Mesendoderm (in vitro differentiated cells): ENCODE data around the gene PYDC1.

ENCODE experiments used
- DNase-seq: peaks from one replicate; pipeline ENCODE4 v3.0.0; 2013
- H2AK5ac ChIP-seq: 2 replicates; pipeline ENCODE4 v1.6.1; 2013; ENCODE audit warnings: low read length, inconsistent platforms
- H2BK120ac ChIP-seq: 2 replicates; pipeline ENCODE4 v1.6.1; 2013; ENCODE audit warnings: low read depth, mild to moderate bottlenecking, low read length, moderate library complexity, mixed read lengths
- H2BK15ac ChIP-seq: replicated peaks from 2 replicates; pipeline ENCODE4 v1.6.1; 2013; ENCODE audit warnings: low read depth, mild to moderate bottlenecking, moderate library complexity
- H2BK5ac ChIP-seq: 2 replicates; pipeline ENCODE4 v1.6.1; 2013; ENCODE audit warnings: low read length, inconsistent platforms
- H3K18ac ChIP-seq: 2 replicates; pipeline ENCODE4 v1.6.1; 2013; ENCODE audit warnings: mild to moderate bottlenecking, low read length, mixed read lengths
- H3K23ac ChIP-seq: one replicate; pipeline ENCODE4 v1.6.1; 2013; ENCODE audit warnings: low read length
- H3K27ac ChIP-seq: 2 replicates; pipeline ENCODE4 v1.5.1; 2013; ENCODE audit warnings: low read depth, mild to moderate bottlenecking, inconsistent platforms, low read length, moderate library complexity
- H3K27me3 ChIP-seq: 2 replicates; pipeline ENCODE4 v1.6.1; 2013; ENCODE audit warnings: low read length, control low read depth, mild to moderate bottlenecking, inconsistent platforms; ENCODE audit not compliant: insufficient read depth, poor library complexity
- H3K36me3 ChIP-seq: 2 replicates; pipeline ENCODE4 v1.6.1; 2013; ENCODE audit warnings: low read length, inconsistent platforms; ENCODE audit not compliant: control insufficient read depth, insufficient read depth
- H3K4ac ChIP-seq: one replicate; pipeline ENCODE4 v1.6.1; 2013; ENCODE audit warnings: low read depth, mild to moderate bottlenecking, low read length, moderate library complexity
- H3K4me1 ChIP-seq: 2 replicates; pipeline ENCODE4 v1.6.1; 2013; ENCODE audit warnings: low read depth, low read length, inconsistent platforms; ENCODE audit not compliant: control insufficient read depth
- H3K4me2 ChIP-seq: 2 replicates; pipeline ENCODE4 v1.6.1; 2013; ENCODE audit warnings: low read length
- H3K4me3 ChIP-seq: 2 replicates; pipeline ENCODE4 v1.5.1; 2013; ENCODE audit warnings: mild to moderate bottlenecking, low read length
- H3K56ac ChIP-seq: one replicate; pipeline ENCODE4 v1.6.1; 2013; ENCODE audit warnings: low read length
- H3K79me1 ChIP-seq: 2 replicates; pipeline ENCODE4 v1.6.1; 2013; ENCODE audit warnings: low read length, inconsistent platforms
- H3K79me2 ChIP-seq: 2 replicates; pipeline ENCODE4 v1.6.1; 2013; ENCODE audit warnings: mild to moderate bottlenecking, low read length; ENCODE audit not compliant: control insufficient read depth, insufficient read depth
- H3K9ac ChIP-seq: 2 replicates; pipeline ENCODE4 v1.6.1; 2013; ENCODE audit warnings: low read length, inconsistent platforms
- H4K5ac ChIP-seq: one replicate; pipeline ENCODE4 v1.6.1; 2013; ENCODE audit warnings: low read length
- H4K8ac ChIP-seq: one replicate; pipeline ENCODE4 v1.6.1; 2013; ENCODE audit warnings: low read depth, mild to moderate bottlenecking, control low read depth, low read length, moderate library complexity
- WGBS: extraction: QIAGEN DNeasy Blood & Tissue Kit; methylation state at CpG from one replicate; pipeline ENCODE4 v1.1.7; 2013; ENCODE audit warnings: low lambda C conversion rate, missing lambda C conversion rate; ENCODE audit not compliant: insufficient coverage; ENCODE audit errors: extremely low coverage; 5-methylcytosine and 5-hydroxymethylcytosine counted together

PYDC1 gene

GRCh38 chr16:31194898-31195297 lies 22.0 kb downstream of the PYDC1 start:
- peaks cover 5% of the 10 kb centered on the region for H3K79me2 ChIP-seq
- no peak overlapping the region for H3K18ac ChIP-seq
- H3K9ac ChIP-seq = no peak overlapping the region
- no peak overlapping the region for H2AK5ac ChIP-seq
- no peak overlapping the region for H2BK15ac ChIP-seq
- no peak for DNase-seq
- no peak overlapping the region for H3K23ac ChIP-seq
- H2BK120ac ChIP-seq = no peak overlapping the region
- peaks cover 19% of the 10 kb centered on the region for H3K79me1 ChIP-seq
- no peak overlapping the region for H3K56ac ChIP-seq
- no peak overlapping the region for H4K5ac ChIP-seq
- no peak overlapping the region for H3K4me2 ChIP-seq
- H3K36me3 ChIP-seq = peaks cover 32% of the 10 kb centered on the region
- no peaks in the 10 kb centered on the region for H3K4me1 ChIP-seq
- no peak overlapping the region for H4K8ac ChIP-seq
- no peak overlapping the region for H3K27ac ChIP-seq
- H3K4ac ChIP-seq = no peak overlapping the region
- no peak overlapping the region for H2BK5ac ChIP-seq
- no peaks in the 10 kb centered on the region for H3K27me3 ChIP-seq
- no peak overlapping the region for H3K4me3 ChIP-seq
- WGBS = no CpG with 5 or more reads among the region's 7 CpGs

- no peak overlapping the region for H4K5ac ChIP-seq
Observed at GRCh38 chr16:31193874-31194273, 23.1 kb downstream of the PYDC1 start.

GRCh38 chr16:31192856-31193642 lies 23.9 kb downstream of the PYDC1 start:
- no peak overlapping the region for H4K8ac ChIP-seq
- peaks cover 13% of the 10 kb centered on the region for H3K79me2 ChIP-seq
- H3K79me1 ChIP-seq = peaks cover 27% of the 10 kb centered on the region
- no peak overlapping the region for H2BK120ac ChIP-seq
- WGBS = no CpG with 5 or more reads among the region's 16 CpGs
- H3K36me3 ChIP-seq = peaks cover 43% of the 10 kb centered on the region
- H3K27ac ChIP-seq = no peak overlapping the region
- no peaks in the 10 kb centered on the region for H3K4me1 ChIP-seq
- no peak overlapping the region for H3K9ac ChIP-seq
- no peak overlapping the region for H3K4me3 ChIP-seq
- no peak overlapping the region for H3K4ac ChIP-seq
- no peak overlapping the region for H3K18ac ChIP-seq
- H3K56ac ChIP-seq = no peak overlapping the region
- H2AK5ac ChIP-seq = no peak overlapping the region
- no peak overlapping the region for H3K23ac ChIP-seq
- no peak overlapping the region for H2BK5ac ChIP-seq
- no peak overlapping the region for H4K5ac ChIP-seq
- no peak overlapping the region for H2BK15ac ChIP-seq
- H3K27me3 ChIP-seq = no peaks in the 10 kb centered on the region
- H3K4me2 ChIP-seq = no peak overlapping the region
- DNase-seq = no peak

More at GRCh38 chr16:31193874-31194273, 23.1 kb downstream of the PYDC1 start:
- Histone ChIP-seq H3K4ac (no peak overlapping the region), H3K4me2 (no peak overlapping the region), H3K4me3 (no peak overlapping the region), H4K8ac (no peak overlapping the region), H2BK5ac (no peak overlapping the region), H3K18ac (no peak overlapping the region), H2AK5ac (no peak overlapping the region), H3K23ac (no peak overlapping the region), H3K36me3 (peaks cover 39% of the 10 kb centered on the region), H3K56ac (no peak overlapping the region), H3K79me2 (peaks cover 8% of the 10 kb centered on the region), H3K9ac (no peak overlapping the region), H3K79me1 (peaks cover 23% of the 10 kb centered on the region), H3K27ac (no peak overlapping the region), H2BK15ac (no peak overlapping the region), H3K4me1 (no peaks in the 10 kb centered on the region), H3K27me3 (no peaks in the 10 kb centered on the region), H2BK120ac (no peak overlapping the region)
- no CpG with 5 or more reads among the region's 2 CpGs for WGBS
- no peak for DNase-seq

GRCh38 chr16:31191697-31192428 lies 25.1 kb downstream of the PYDC1 start:
- no peak overlapping the region for H2BK120ac ChIP-seq
- no peak overlapping the region for H3K18ac ChIP-seq
- H2BK5ac ChIP-seq = no peak overlapping the region
- no peak overlapping the region for H3K4me3 ChIP-seq
- H3K79me1 ChIP-seq = peaks cover 34% of the 10 kb centered on the region
- no peak overlapping the region for H3K56ac ChIP-seq
- H3K79me2 ChIP-seq = peaks cover 24% of the 10 kb centered on the region
- H3K9ac ChIP-seq = no peak overlapping the region
- H3K4me2 ChIP-seq = no peak overlapping the region
- H4K5ac ChIP-seq = no peak overlapping the region
- no peak overlapping the region for H2AK5ac ChIP-seq
- DNase-seq = no peak
- H3K27ac ChIP-seq = no peak overlapping the region
- WGBS = no CpG with 5 or more reads among the region's 5 CpGs
- no peak overlapping the region for H3K4ac ChIP-seq
- H2BK15ac ChIP-seq = no peak overlapping the region
- H3K27me3 ChIP-seq = no peaks in the 10 kb centered on the region
- no peaks in the 10 kb centered on the region for H3K4me1 ChIP-seq
- peaks cover 49% of the 10 kb centered on the region for H3K36me3 ChIP-seq
- no peak overlapping the region for H4K8ac ChIP-seq
- no peak overlapping the region for H3K23ac ChIP-seq

GRCh38 chr16:31190818-31191444 lies 26.0 kb downstream of the PYDC1 start:
- Histone ChIP-seq H3K36me3 (peaks cover 49% of the 10 kb centered on the region), H3K79me2 (peaks cover 33% of the 10 kb centered on the region), H3K4me1 (no peaks in the 10 kb centered on the region), H3K9ac (no peak overlapping the region), H4K5ac (no peak overlapping the region), H3K4me3 (no peak overlapping the region), H3K27me3 (no peaks in the 10 kb centered on the region), H2BK120ac (no peak overlapping the region), H3K27ac (no peak overlapping the region), H2AK5ac (no peak overlapping the region), H3K18ac (no peak overlapping the region), H3K4ac (no peak overlapping the region), H3K23ac (no peak overlapping the region), H4K8ac (no peak overlapping the region), H3K79me1 (peaks cover 39% of the 10 kb centered on the region), H3K56ac (no peak overlapping the region), H2BK15ac (no peak overlapping the region), H3K4me2 (no peak overlapping the region), H2BK5ac (no peak overlapping the region)
- DNase-seq = no peak
- no CpG with 5 or more reads among the region's 17 CpGs for WGBS
